ENCODE data around the gene FASTKD1.
"Not testable (repeated sequence)": the region's sequence is repeated elsewhere in the genome, so short reads cannot be mapped to it uniquely, and the experiment has no call there.

FASTKD1 gene

DNA sequence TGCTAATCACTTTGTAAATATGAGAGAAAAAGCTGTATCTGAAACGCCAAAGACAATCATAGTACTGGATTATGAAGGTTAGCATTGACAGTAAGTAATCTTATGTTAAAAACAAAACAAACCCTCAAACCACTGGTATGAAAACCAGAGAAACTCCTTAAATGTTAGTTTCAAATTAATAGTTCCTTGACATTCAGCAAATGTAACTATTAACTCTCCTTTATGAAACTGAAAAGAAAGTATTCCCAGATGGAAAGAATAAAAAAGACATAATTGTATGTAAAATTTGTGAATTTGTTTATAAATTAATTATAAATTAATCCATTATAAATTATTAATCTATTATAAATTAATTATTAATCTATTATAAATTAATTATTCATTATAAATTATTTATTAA lies 12.3 kb downstream of the FASTKD1 start:
- TF ChIP-seq, protein P1, sequence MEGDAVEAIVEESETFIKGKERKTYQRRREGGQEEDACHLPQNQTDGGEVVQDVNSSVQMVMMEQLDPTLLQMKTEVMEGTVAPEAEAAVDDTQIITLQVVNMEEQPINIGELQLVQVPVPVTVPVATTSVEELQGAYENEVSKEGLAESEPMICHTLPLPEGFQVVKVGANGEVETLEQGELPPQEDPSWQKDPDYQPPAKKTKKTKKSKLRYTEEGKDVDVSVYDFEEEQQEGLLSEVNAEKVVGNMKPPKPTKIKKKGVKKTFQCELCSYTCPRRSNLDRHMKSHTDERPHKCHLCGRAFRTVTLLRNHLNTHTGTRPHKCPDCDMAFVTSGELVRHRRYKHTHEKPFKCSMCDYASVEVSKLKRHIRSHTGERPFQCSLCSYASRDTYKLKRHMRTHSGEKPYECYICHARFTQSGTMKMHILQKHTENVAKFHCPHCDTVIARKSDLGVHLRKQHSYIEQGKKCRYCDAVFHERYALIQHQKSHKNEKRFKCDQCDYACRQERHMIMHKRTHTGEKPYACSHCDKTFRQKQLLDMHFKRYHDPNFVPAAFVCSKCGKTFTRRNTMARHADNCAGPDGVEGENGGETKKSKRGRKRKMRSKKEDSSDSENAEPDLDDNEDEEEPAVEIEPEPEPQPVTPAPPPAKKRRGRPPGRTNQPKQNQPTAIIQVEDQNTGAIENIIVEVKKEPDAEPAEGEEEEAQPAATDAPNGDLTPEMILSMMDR (IDR thresholded peaks at IDR 0.05): no peak
- Histone ChIP-seq H2AFZ (no peak overlapping the region), H3K4me1 (no peaks in the 10 kb centered on the region), H3K79me2 (no peaks in the 10 kb centered on the region), H3K27me3 (ENCODE audit: control insufficient read depth, insufficient read depth, low read length) (no peaks in the 10 kb centered on the region), H3K4me2 (ENCODE audit: low read length) (no peak overlapping the region), H3K4me3 (ENCODE audit: low read depth, low read length) (no peak overlapping the region), H3K9me3 (ENCODE audit: control insufficient read depth, low read length) (no peaks in the 10 kb centered on the region), H3K36me3 (ENCODE audit: control insufficient read depth, insufficient read depth, low read length) (no peaks in the 10 kb centered on the region), H3K27ac (no peak overlapping the region), H3K9ac (no peak overlapping the region)

DNA sequence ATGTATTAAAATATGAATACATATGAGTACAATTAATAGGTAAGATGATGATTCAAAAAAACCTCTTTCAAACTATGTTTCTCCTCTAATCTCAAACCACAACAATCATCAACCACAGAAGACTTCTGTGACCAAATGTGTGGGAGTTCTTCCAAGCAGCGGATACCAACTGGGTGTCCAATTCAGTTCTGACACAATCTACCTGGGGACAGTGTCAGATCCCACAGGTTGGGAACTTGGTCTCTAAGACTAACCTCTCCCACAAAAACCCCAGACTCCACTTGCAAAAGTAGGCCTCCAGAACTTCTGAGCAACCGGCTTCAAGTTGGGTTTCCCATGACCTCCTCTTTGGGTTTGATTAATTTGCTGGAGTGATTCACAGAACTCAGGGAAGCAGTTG lies 26.9 kb downstream of the FASTKD1 start:
- Histone ChIP-seq H3K79me2 (no peaks in the 10 kb centered on the region), H3K27me3 (ENCODE audit: control insufficient read depth, insufficient read depth, low read length) (no peaks in the 10 kb centered on the region), H3K4me3 (ENCODE audit: low read depth, low read length) (no peak overlapping the region), H3K9me3 (ENCODE audit: control insufficient read depth, low read length) (no peaks in the 10 kb centered on the region), H3K4me1 (no peaks in the 10 kb centered on the region), H2AFZ (no peak overlapping the region), H3K9ac (no peak overlapping the region), H3K27ac (no peak overlapping the region), H3K36me3 (ENCODE audit: control insufficient read depth, insufficient read depth, low read length) (no peaks in the 10 kb centered on the region), H3K4me2 (ENCODE audit: low read length) (no peak overlapping the region)
- TF ChIP-seq, protein P1 (IDR thresholded peaks at IDR 0.05): no peak

DNA sequence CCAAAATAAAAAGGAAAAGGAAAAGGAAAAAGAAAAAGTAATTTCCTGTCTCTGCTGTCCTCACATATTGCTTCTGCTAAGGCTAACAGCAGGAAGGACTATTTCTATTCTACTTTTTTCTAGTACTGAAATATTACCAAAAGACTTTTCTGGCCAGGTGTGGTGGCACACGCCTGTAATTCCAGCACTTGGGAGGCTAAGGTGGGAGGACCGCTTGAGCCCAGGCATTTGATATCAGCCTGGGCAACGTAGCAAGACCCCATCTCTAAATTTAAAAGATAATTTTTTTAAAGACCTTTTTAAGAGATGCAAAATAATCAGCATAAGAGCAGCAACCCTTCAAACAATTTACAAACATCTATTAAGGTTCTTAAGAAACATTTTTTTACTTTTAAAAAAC lies 31.2 kb downstream of the FASTKD1 start:
- Histone ChIP-seq H3K27ac (no peak overlapping the region), H2AFZ (no peak overlapping the region), H3K4me1 (no peaks in the 10 kb centered on the region), H3K9me3 (ENCODE audit: control insufficient read depth, low read length) (no peaks in the 10 kb centered on the region), H3K4me2 (ENCODE audit: low read length) (no peak overlapping the region), H3K79me2 (no peaks in the 10 kb centered on the region), H3K36me3 (ENCODE audit: control insufficient read depth, insufficient read depth, low read length) (no peaks in the 10 kb centered on the region), H3K9ac (no peak overlapping the region), H3K4me3 (ENCODE audit: low read depth, low read length) (no peak overlapping the region), H3K27me3 (ENCODE audit: control insufficient read depth, insufficient read depth, low read length) (no peaks in the 10 kb centered on the region)
- TF ChIP-seq, protein P1 (IDR thresholded peaks at IDR 0.05): no peak

DNA sequence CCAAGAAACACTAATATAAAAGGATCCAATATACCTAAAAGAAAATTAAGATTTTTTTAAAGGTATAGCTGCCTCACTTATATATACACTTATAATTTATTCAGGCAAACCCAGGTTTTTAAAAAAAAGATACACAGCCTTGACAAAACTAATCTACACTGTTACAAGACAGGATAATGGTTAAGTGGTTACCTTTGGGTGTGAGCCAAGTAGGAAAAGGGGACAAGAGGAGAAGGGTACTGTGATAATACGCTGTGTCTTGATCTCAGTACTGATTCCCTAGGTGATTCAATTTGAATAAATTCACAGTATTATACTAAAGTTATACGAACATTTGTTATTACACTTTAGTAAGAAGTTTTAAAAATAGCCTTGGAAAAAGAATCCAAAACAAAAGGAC lies 33.5 kb downstream of the FASTKD1 start:
- Histone ChIP-seq H2AFZ (no peak overlapping the region), H3K4me3 (ENCODE audit: low read depth, low read length) (no peak overlapping the region), H3K27me3 (ENCODE audit: control insufficient read depth, insufficient read depth, low read length) (no peaks in the 10 kb centered on the region), H3K27ac (no peak overlapping the region), H3K4me2 (ENCODE audit: low read length) (no peak overlapping the region), H3K9ac (no peak overlapping the region), H3K9me3 (ENCODE audit: control insufficient read depth, low read length) (no peaks in the 10 kb centered on the region), H3K79me2 (no peaks in the 10 kb centered on the region), H3K36me3 (ENCODE audit: control insufficient read depth, insufficient read depth, low read length) (no peaks in the 10 kb centered on the region), H3K4me1 (no peaks in the 10 kb centered on the region)
- TF ChIP-seq, protein P1 (IDR thresholded peaks at IDR 0.05): no peak

DNA sequence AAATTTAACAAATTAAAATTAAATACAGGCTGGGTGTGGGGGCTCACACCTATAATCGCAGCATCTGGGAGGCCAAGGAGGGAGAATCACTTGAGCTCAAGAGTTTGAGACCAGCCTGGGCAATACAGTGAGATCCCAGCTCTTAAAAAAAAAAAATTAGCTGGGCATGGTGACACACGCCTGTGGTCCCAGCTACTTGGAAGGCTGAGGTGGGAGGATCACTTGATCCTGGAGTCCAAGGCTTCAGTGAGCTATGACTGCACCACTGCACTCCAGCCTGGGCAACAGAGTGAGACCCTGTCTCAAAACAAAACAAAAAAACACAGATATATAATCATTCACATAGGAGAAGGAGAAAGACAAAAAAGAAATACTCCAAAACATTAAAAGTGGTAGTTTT lies 34.2 kb downstream of the FASTKD1 start:
- H3K36me3 ChIP-seq (ENCODE audit: control insufficient read depth, insufficient read depth, low read length); H3K9me3 ChIP-seq (ENCODE audit: control insufficient read depth, low read length); H3K4me2 ChIP-seq (ENCODE audit: low read length); H3K4me3 ChIP-seq (ENCODE audit: low read depth, low read length); H3K27me3 ChIP-seq (ENCODE audit: control insufficient read depth, insufficient read depth, low read length); H3K79me2 ChIP-seq; H3K9ac ChIP-seq; H3K4me1 ChIP-seq; H3K27ac ChIP-seq; H2AFZ ChIP-seq: not testable (repeated sequence)

All from parathyroid adenoma (tissue), 2 donors.